HCT116 (cell line): ENCODE data around the gene TNXB.

Experiments used
- CTCF ChIP-seq, 3 experiments: fragments of 200-600 bp in 1 of 3; sonication (generic) in 1 of 3; IDR thresholded peaks in 2 of 3; conservative IDR thresholded peaks in 1 of 3; 2 replicates each; pipeline ENCODE4 v1.5.1; 2012 to 2017; ENCODE audit warnings: low read depth in 2 of 3, low read length in 2 of 3, antibody characterized with exemption in 1 of 3, borderline replicate concordance in 1 of 3, control low read depth in 1 of 3, mild to moderate bottlenecking in 1 of 3, mixed read lengths in 1 of 3, mixed run types in 1 of 3, moderate library complexity in 1 of 3; ENCODE audit not compliant: insufficient read depth in 1 of 3
- EZH2 ChIP-seq: fragments of 200-600 bp; sonication (generic); IDR thresholded peaks from 2 replicates; pipeline ENCODE4 v1.6.1; 2017; ENCODE audit warnings: antibody characterized with exemption, mixed run types
- EZH2phosphoT487 ChIP-seq: fragments of 200-600 bp; IDR thresholded peaks from 2 replicates; pipeline ENCODE4 v1.6.1; 2018; ENCODE audit warnings: antibody characterized with exemption, borderline replicate concordance
- FOSL1 ChIP-seq: IDR thresholded peaks from 2 replicates; pipeline ENCODE4 v1.6.1; 2012; ENCODE audit warnings: low read depth
- POLR2A ChIP-seq: IDR thresholded peaks from 2 replicates; pipeline ENCODE4 v1.7.0; 2011; ENCODE audit warnings: borderline replicate concordance; ENCODE audit not compliant: insufficient read depth, insufficient read length; ENCODE audit errors: extremely low read depth
- POLR2AphosphoS5 ChIP-seq: IDR thresholded peaks from 2 replicates; pipeline ENCODE4 v1.6.1; 2011; ENCODE audit warnings: mild to moderate bottlenecking, low read depth, low read length, moderate library complexity
- RAD21 ChIP-seq: IDR thresholded peaks from 2 replicates; pipeline ENCODE4 v1.6.1; 2012; ENCODE audit warnings: low read depth, mild to moderate bottlenecking
- TCF7L2 ChIP-seq: IDR thresholded peaks from 2 replicates; pipeline ENCODE4 v1.7.0; 2011; ENCODE audit warnings: borderline replicate concordance, inconsistent platforms; ENCODE audit not compliant: insufficient read depth, insufficient read length; ENCODE audit errors: extremely low read depth
- ZFX ChIP-seq: fragments of 450-650 bp; IDR thresholded peaks from 2 replicates; pipeline ENCODE4 v1.6.1; 2017
- ZNF274 ChIP-seq: fragments of 200-500 bp; sonication (Bioruptor generic); IDR thresholded peaks from 2 replicates; pipeline ENCODE4 v1.6.1; 2014; ENCODE audit warnings: mild to moderate bottlenecking, low read depth, low read length, inconsistent platforms
- TF ChIP-seq, protein P1 (sequence below): IDR thresholded peaks from 2 replicates; pipeline ENCODE4 v1.6.1; 2012; ENCODE audit warnings: low read depth
- TF ChIP-seq, protein P2 (sequence below): IDR thresholded peaks from 2 replicates; pipeline ENCODE4 v1.6.1; 2012

DNA sequence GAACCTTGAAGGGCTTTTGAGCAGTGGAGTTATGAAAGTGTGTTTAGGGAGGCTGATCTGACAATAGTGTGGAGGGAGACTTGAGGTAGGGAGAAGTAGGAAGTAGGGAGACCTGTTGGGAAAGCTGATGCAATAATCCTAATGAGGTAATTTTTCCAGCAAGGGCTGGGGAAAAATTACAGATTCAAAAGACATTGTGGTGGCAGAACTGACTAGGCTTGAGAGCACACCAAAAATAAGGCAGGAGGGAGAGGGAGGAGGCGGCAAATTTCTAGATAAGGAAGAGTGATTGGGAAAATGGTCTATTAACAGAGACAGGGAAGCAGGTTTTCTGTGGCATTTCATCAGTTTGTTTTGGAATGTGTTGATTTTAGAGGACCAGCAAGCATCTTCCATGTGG lies 37.1 kb upstream of the TNXB start:
- TF ChIP-seq EZH2phosphoT487 (no peak), ZFX (no peak), CTCF (IDR thresholded peaks at IDR 0.05 in 2 of 3, conservative IDR thresholded peaks at IDR 0.05 in 1 of 3; ENCODE audit: borderline replicate concordance in 1 of 3, insufficient read depth in 1 of 3, low read depth in 2 of 3, low read length in 2 of 3) (no peak), POLR2A (no peak), FOSL1 (no peak; the same call in 1 of the 2 replicates), POLR2AphosphoS5 (no peak), RAD21 (no peak), TCF7L2 (no peak), ZNF274 (no peak), EZH2 (no peak)
- TF ChIP-seq, protein P1, sequence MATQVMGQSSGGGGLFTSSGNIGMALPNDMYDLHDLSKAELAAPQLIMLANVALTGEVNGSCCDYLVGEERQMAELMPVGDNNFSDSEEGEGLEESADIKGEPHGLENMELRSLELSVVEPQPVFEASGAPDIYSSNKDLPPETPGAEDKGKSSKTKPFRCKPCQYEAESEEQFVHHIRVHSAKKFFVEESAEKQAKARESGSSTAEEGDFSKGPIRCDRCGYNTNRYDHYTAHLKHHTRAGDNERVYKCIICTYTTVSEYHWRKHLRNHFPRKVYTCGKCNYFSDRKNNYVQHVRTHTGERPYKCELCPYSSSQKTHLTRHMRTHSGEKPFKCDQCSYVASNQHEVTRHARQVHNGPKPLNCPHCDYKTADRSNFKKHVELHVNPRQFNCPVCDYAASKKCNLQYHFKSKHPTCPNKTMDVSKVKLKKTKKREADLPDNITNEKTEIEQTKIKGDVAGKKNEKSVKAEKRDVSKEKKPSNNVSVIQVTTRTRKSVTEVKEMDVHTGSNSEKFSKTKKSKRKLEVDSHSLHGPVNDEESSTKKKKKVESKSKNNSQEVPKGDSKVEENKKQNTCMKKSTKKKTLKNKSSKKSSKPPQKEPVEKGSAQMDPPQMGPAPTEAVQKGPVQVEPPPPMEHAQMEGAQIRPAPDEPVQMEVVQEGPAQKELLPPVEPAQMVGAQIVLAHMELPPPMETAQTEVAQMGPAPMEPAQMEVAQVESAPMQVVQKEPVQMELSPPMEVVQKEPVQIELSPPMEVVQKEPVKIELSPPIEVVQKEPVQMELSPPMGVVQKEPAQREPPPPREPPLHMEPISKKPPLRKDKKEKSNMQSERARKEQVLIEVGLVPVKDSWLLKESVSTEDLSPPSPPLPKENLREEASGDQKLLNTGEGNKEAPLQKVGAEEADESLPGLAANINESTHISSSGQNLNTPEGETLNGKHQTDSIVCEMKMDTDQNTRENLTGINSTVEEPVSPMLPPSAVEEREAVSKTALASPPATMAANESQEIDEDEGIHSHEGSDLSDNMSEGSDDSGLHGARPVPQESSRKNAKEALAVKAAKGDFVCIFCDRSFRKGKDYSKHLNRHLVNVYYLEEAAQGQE = no peak
- TF ChIP-seq, protein P2, sequence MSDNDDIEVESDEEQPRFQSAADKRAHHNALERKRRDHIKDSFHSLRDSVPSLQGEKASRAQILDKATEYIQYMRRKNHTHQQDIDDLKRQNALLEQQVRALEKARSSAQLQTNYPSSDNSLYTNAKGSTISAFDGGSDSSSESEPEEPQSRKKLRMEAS = no peak
